ENCODE data around the gene SIRPD.
"Not testable (repeated sequence)": the region's sequence is repeated elsewhere in the genome, so short reads cannot be mapped to it uniquely, and the experiment has no call there.

SIRPD gene

GRCh38 chr20:1537731-1538058 is 19.8 kb downstream of the SIRPD start:
- no peak for DNase-seq (ENCODE audit: low read depth, low spot score)

- DNase-seq (ENCODE audit: low read depth, low spot score): no peak
Observed at GRCh38 chr20:1536893-1537730, 20.4 kb downstream of the SIRPD start.

DNA sequence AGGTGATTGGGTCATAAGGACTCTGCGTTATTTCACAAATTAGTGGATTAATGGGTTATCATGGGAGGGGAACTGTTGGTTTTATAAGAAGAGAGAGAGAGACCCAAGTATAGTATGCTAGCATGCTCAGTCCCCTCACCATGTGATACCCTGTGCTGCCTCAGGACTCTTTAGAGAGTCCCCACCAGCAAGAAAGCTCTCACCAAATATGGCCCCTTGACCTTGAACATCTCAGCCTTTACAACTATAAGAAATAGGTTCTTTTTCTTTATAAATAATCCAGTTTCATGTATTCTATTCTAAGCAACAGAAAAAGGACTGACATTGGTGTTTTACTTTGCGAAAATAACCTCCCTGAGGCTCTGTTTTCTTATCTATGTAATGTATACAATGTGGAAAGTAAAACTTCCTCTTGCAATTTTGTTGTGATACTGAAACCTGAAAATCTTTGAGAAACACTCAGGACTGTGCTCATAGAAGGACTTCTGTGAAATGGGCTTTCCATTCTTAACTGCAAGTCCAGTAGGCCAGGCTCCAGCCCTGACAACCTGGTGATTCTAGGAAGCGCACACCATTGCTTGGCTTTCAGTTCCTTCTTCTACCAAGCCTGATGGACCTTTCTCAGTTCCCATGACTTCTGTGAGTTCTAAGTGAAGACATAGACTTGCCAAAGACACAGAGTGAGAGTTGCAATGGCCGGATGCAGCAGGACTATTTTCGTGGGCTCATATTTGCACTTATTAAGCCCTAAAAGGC is 21.9 kb downstream of the SIRPD start:
- no peak for DNase-seq (ENCODE audit: low read depth, low spot score)

DNA sequence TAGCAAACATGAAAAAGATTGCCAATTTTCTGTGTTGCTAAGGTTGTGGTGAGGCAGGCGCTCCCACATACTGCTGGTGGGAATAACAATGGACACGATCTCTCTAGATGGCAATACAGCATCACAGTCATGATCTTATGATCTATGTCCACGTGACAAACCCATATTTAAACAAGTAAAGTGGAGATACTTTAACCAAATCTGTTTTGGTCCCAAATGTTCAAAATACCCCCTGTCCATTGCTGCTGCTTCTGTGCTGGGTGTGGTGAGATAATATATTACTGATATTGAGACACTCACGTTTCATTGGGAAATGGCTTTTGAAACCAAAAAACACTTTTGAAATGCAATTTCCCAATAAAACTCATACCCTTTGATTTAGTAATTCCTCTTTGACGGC is 23.0 kb downstream of the SIRPD start:
- no peak for DNase-seq (ENCODE audit: low read depth, low spot score)

- no peak for DNase-seq (ENCODE audit: low read depth, low spot score)
Observed at GRCh38 chr20:1533059-1533458, 24.4 kb downstream of the SIRPD start.

GRCh38 chr20:1528811-1529210 is 28.7 kb downstream of the SIRPD start:
- DNase-seq (ENCODE audit: low read depth, low spot score): no peak

GRCh38 chr20:1527923-1528322 is 29.6 kb downstream of the SIRPD start:
- DNase-seq (ENCODE audit: low read depth, low spot score): no peak

GRCh38 chr20:1526896-1527295 is 30.6 kb downstream of the SIRPD start:
- no peak for DNase-seq (ENCODE audit: low read depth, low spot score)

DNA sequence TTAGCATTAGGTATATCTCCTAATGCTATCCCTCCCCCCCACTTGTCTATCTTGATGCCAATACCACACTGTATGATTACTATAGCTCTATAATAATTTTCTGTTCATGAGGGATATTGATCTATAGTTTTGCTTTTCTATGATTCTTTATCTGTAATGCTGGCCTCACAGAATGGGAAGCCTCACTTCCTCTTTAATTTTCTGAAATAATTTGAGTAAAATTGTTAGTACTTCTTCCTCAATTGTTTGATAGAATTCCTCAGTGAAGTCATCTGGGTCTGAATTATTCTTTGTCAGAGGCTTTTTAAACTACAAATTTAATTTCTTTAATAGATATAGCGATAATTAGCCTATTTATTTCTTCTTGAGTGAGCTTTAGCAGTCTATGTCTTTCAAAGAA is 31.2 kb downstream of the SIRPD start:
- no peak for DNase-seq (ENCODE audit: low read depth, low spot score)

- DNase-seq (ENCODE audit: low read depth, low spot score): no peak
Observed at GRCh38 chr20:1524004-1524403, 33.5 kb downstream of the SIRPD start.

GRCh38 chr20:1517010-1517409 is 40.5 kb downstream of the SIRPD start:
- DNase-seq (ENCODE audit: low read depth, low spot score): no peak

GRCh38 chr20:1513801-1514200 is 43.7 kb downstream of the SIRPD start:
- DNase-seq (ENCODE audit: low read depth, low spot score): no peak

GRCh38 chr20:1509237-1509636 is 48.3 kb downstream of the SIRPD start:
- no peak for DNase-seq (ENCODE audit: low read depth, low spot score)

DNA sequence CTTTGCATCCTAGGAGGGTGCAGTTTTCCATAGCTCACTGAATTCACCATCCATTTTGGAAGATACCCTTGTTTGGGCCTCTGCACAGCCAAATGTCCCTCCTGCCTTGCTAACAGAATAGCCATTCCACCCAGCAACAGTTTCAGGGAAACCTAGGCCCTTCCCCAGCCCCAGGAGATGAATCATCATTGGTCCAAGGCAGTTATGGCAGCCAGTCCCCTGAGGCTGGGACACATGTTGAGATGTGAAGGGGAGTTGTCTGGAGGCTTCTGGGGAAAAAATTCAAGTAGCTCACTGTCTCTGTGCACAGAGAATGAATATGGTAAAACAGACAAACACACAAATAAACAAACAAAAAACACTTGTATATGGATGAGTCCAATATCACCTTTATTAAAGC is 48.9 kb downstream of the SIRPD start:
- DNase-seq (ENCODE audit: low read depth, low spot score): no peak

- no peak for DNase-seq (ENCODE audit: low read depth, low spot score)
Observed at GRCh38 chr20:1507276-1507675, 50.2 kb downstream of the SIRPD start.

- DNase-seq (ENCODE audit: low read depth, low spot score): no peak
Observed at GRCh38 chr20:1505871-1506270, 51.6 kb downstream of the SIRPD start.

- DNase-seq (ENCODE audit: low read depth, low spot score): no peak
Observed at GRCh38 chr20:1505361-1505760, 52.1 kb downstream of the SIRPD start.

- peak; percentile 48 for DNase-seq (ENCODE audit: low read depth, low spot score)
Observed at GRCh38 chr20:1503564-1504227, 53.8 kb downstream of the SIRPD start.

GRCh38 chr20:1500496-1500895 is 57.0 kb downstream of the SIRPD start:
- no peak for DNase-seq (ENCODE audit: low read depth, low spot score)

DNA sequence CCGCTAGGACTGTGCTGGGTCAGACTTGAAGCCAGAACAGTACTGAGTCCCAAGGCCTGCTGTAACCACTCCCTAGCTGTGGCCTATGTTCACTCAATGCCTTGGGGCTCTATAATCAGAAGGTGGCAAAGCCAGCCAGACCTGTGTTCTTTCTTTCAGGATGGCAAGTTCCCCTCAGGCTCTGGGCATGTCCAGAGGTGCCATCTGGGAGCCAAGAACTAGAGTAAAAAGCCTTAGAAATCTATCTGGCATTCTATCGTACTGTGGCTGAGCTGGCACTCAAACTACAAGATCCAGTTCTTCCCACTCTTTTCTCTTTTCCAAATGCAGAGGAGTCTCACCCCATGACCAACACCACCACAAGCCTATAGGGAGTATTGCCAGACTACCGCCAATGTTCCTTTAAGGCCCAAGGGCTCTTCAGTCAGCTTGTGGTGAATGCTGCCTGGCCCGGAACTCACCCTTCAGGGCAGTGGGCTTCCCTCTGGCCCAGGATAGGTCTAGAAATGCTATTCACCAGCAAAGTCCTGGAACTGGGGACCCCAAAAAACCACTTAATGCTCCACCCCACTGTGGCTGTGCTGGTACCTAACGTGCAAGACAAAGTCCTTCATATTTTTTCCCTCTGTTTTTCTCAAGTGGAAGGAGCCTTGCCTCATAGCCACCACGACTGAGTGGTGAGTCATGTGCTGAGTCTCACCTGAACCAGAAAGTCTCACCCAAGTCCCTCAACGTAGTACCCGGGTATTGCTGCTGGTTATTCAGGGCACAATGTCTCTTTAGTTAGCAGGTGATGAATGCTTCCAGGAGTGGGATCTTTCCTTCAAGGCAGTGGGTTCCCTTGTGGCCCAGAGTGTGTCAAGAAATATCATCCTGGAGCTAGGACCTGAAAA is 57.7 kb downstream of the SIRPD start:
- no peak for DNase-seq (ENCODE audit: low read depth, low spot score)

- not testable (repeated sequence) for DNase-seq (ENCODE audit: low read depth, low spot score)
Observed at GRCh38 chr20:1497371-1497770, 60.1 kb downstream of the SIRPD start.

DNA sequence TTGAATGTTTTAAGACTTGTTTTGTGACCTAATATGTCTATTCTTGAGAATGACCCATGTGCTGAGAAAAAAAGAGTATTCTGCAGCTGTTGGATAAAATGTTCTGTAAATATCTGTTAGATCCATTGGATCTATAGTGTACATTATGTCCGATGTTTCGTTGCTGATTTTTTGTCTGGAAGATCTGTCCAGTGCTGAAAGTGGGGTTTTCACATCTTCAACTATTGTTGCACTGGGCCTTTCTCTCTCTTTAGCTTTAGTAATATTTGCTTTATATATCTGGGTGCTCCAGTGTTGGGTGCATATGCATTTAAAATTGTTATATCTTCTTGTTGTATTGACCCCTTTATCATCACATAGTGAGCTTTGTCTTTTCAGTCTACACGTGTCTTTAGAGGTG is 60.6 kb downstream of the SIRPD start:
- no peak for DNase-seq (ENCODE audit: low read depth, low spot score)

Measured in activated naive CD8-positive, alpha-beta T cell treated with anti-CD3 and anti-CD28 coated beads, Interleukin-2, amount 50 U/mL, for 16 hours (primary cell).